GM19452 (cell line): ENCODE data around the gene FHIT.

ENCODE experiments used
- ATAC-seq: cut with Tn5 transposase; IDR thresholded peaks from one replicate; pipeline ENCODE4 v1.9.1; 2021; ENCODE audit not compliant: unreplicated experiment

Gene FHIT

GRCh38 chr3:60313231-60313798, 937.9 kb downstream of the FHIT start:
- ATAC-seq: no peak

GRCh38 chr3:60309539-60310268, 941.5 kb downstream of the FHIT start:
- ATAC-seq: no peak

- no peak for ATAC-seq
These were observed 942.4 kb downstream of the FHIT start for GRCh38 chr3:60308808-60309207.

GRCh38 chr3:60307562-60308199, 943.6 kb downstream of the FHIT start:
- ATAC-seq: no peak

- ATAC-seq: no peak
These were observed 947.1 kb downstream of the FHIT start for GRCh38 chr3:60304112-60304511.

GRCh38 chr3:60303160-60303559, 948.1 kb downstream of the FHIT start:
- no peak for ATAC-seq

- no peak for ATAC-seq
These were observed 950.1 kb downstream of the FHIT start for GRCh38 chr3:60301142-60301541.

- ATAC-seq: no peak
These were observed 953.1 kb downstream of the FHIT start for GRCh38 chr3:60298141-60298540.

GRCh38 chr3:60294181-60294580, 957.1 kb downstream of the FHIT start:
- no peak for ATAC-seq

- ATAC-seq: no peak
These were observed 960.1 kb downstream of the FHIT start for GRCh38 chr3:60291115-60291514.

GRCh38 chr3:60290122-60290492, 961.1 kb downstream of the FHIT start:
- ATAC-seq: no peak

GRCh38 chr3:60289341-60290121, 961.7 kb downstream of the FHIT start:
- ATAC-seq: no peak

- ATAC-seq: no peak
These were observed 968.4 kb downstream of the FHIT start for GRCh38 chr3:60282866-60283265.

- no peak for ATAC-seq
These were observed 969.3 kb downstream of the FHIT start for GRCh38 chr3:60281970-60282369.

- ATAC-seq: no peak
These were observed 973.9 kb downstream of the FHIT start for GRCh38 chr3:60277361-60277800.

GRCh38 chr3:60276615-60277014, 974.6 kb downstream of the FHIT start:
- no peak for ATAC-seq

GRCh38 chr3:60274646-60275045, 976.6 kb downstream of the FHIT start:
- ATAC-seq: no peak

- ATAC-seq: no peak
These were observed 977.2 kb downstream of the FHIT start for GRCh38 chr3:60274098-60274497.

- ATAC-seq: no peak
These were observed 981.4 kb downstream of the FHIT start for GRCh38 chr3:60269829-60270266.

- ATAC-seq: no peak
These were observed 981.9 kb downstream of the FHIT start for GRCh38 chr3:60269377-60269776.

- ATAC-seq: no peak
These were observed 983.1 kb downstream of the FHIT start for GRCh38 chr3:60268123-60268522.

GRCh38 chr3:60266444-60266843, 984.8 kb downstream of the FHIT start:
- no peak for ATAC-seq
